Liver (tissue), 9 donors: ENCODE data around the gene CFAP100. TPM values are rescaled to one million over a fixed set of nuclear protein-coding genes. Genes with fewer than 3 reads are reported as not detected.

Source experiments
- DNase-seq: peaks from one replicate; pipeline ENCODE4 v3.0.0-alpha.2; 2017; ENCODE audit warnings: low spot score
- H3K27ac ChIP-seq, 2 donors: one replicate each; pipeline ENCODE4 v1.7.0; 2013; ENCODE audit warnings: inconsistent platforms in 2 of 2, low read length in 2 of 2, control low read depth in 1 of 2, low read depth in 1 of 2, mild to moderate bottlenecking in 1 of 2
- H3K27me3 ChIP-seq, 4 donors: one replicate each; pipeline versions ENCODE4 v1.6.1 to v1.7.0; 2013; ENCODE audit warnings: low read length in 3 of 4, inconsistent platforms in 1 of 4, mild to moderate bottlenecking in 1 of 4, moderate library complexity in 1 of 4; ENCODE audit not compliant: control insufficient read depth in 4 of 4, insufficient read depth in 4 of 4
- H3K36me3 ChIP-seq, 4 donors: one replicate each; pipeline versions ENCODE4 v1.6.1 to v1.7.0; 2013; ENCODE audit warnings: low read length in 3 of 4, mild to moderate bottlenecking in 3 of 4, low read depth in 1 of 4, moderate library complexity in 1 of 4; ENCODE audit not compliant: control insufficient read depth in 4 of 4, insufficient read depth in 3 of 4
- H3K4me1 ChIP-seq, 4 donors: one replicate each; pipeline versions ENCODE4 v1.6.1 to v1.7.0; 2013; ENCODE audit warnings: low read length in 3 of 4, mild to moderate bottlenecking in 3 of 4, moderate library complexity in 1 of 4; ENCODE audit not compliant: control insufficient read depth in 4 of 4, insufficient read depth in 4 of 4
- H3K4me3 ChIP-seq, 3 donors: one replicate each; pipeline versions ENCODE4 v1.6.1 to v1.7.0; 2013; ENCODE audit warnings: low read length in 3 of 3, control low read depth in 1 of 3, low read depth in 1 of 3, mild to moderate bottlenecking in 1 of 3
- H3K9ac ChIP-seq, 2 donors: one replicate each; pipeline ENCODE4 v1.7.0; 2013; ENCODE audit warnings: low read length in 2 of 2, mild to moderate bottlenecking in 2 of 2, moderate library complexity in 2 of 2, control low read depth in 1 of 2, low read depth in 1 of 2
- H3K9me3 ChIP-seq, 4 donors: one replicate each; pipeline versions ENCODE4 v1.6.1 to v1.7.0; 2013; ENCODE audit warnings: low read length in 3 of 4; ENCODE audit not compliant: control insufficient read depth in 4 of 4
- EGR1 ChIP-seq, 2 donors: IDR thresholded peaks; 2 replicates each; pipeline ENCODE4 v1.6.1; 2016 to 2018; ENCODE audit warnings: antibody characterized with exemption in 2 of 2, low read depth in 2 of 2
- FOXA1 ChIP-seq: IDR thresholded peaks from 2 replicates; pipeline ENCODE4 v1.6.1; 2016; ENCODE audit warnings: antibody characterized with exemption
- FOXA2 ChIP-seq: IDR thresholded peaks from 2 replicates; pipeline ENCODE4 v1.6.1; 2016; ENCODE audit warnings: antibody characterized with exemption
- GABPA ChIP-seq, 2 donors: IDR thresholded peaks in 1 of 2; conservative IDR thresholded peaks in 1 of 2; 2 replicates each; pipeline ENCODE4 v1.6.1; 2016; ENCODE audit warnings: antibody characterized with exemption in 2 of 2, mild to moderate bottlenecking in 1 of 2, moderate library complexity in 1 of 2
- HNF4A ChIP-seq, 2 donors: conservative IDR thresholded peaks; 2 replicates each; pipeline ENCODE4 v1.6.1; 2016; ENCODE audit warnings: antibody characterized with exemption in 2 of 2, mild to moderate bottlenecking in 2 of 2
- HNF4G ChIP-seq: IDR thresholded peaks from 2 replicates; pipeline ENCODE4 v1.6.1; 2016; ENCODE audit warnings: antibody characterized with exemption
- JUND ChIP-seq, 2 donors: IDR thresholded peaks; 2 replicates each; pipeline ENCODE4 v1.6.1; 2016; ENCODE audit warnings: antibody characterized with exemption in 2 of 2
- NR2F2 ChIP-seq: IDR thresholded peaks from 2 replicates; pipeline ENCODE4 v1.6.1; 2016; ENCODE audit warnings: antibody characterized with exemption
- SP1 ChIP-seq: IDR thresholded peaks from 2 replicates; pipeline ENCODE4 v1.6.1; 2018; ENCODE audit warnings: antibody characterized with exemption, mild to moderate bottlenecking
- TAF1 ChIP-seq: conservative IDR thresholded peaks from 2 replicates; pipeline ENCODE4 v1.6.1; 2016; ENCODE audit warnings: antibody characterized with exemption, mild to moderate bottlenecking
- YY1 ChIP-seq: IDR thresholded peaks from 2 replicates; pipeline ENCODE4 v1.6.1; 2016; ENCODE audit warnings: antibody characterized with exemption, mild to moderate bottlenecking
- WGBS: extraction: QIAGEN DNeasy Blood & Tissue Kit; methylation state at CpG from one replicate; pipeline ENCODE4 v1.1.7; 2013; 5-methylcytosine and 5-hydroxymethylcytosine counted together
- polyA plus RNA-seq, 2 donors: library from polyadenylated mRNA; stranded (reverse) in 1 of 2; unstranded in 1 of 2; fragments of 200-250 nt in 1 of 2; fragments of >200 nt in 1 of 2; fragmentation: Nextera tagmentation in 1 of 2; extraction: Ambion mirVana in 1 of 2; gene quantifications; one replicate each; pipeline versions ENCODE4 v1.2.1 to v1.2.3, GENCODE V29; 2013 to 2015
- total RNA-seq, 2 donors: library from RNA; depleted of rRNA; stranded (reverse); fragments of >200 nt; gene quantifications; one replicate each; pipeline ENCODE4 v1.2.3, GENCODE V29; 2014
- TF ChIP-seq, protein P1 (sequence below): fragments of 150-350 bp; IDR thresholded peaks from 2 replicates; pipeline ENCODE4 v1.5.1; 2017; ENCODE audit warnings: improper control_type of control experiment, low read depth, low read length; ENCODE audit not compliant: missing input control
- TF ChIP-seq, protein P2 (sequence below): IDR thresholded peaks from 2 replicates; pipeline ENCODE4 v1.6.1; 2016; ENCODE audit warnings: antibody characterized with exemption
- TF ChIP-seq, protein P3 (sequence below): IDR thresholded peaks from 2 replicates; pipeline ENCODE4 v1.6.1; 2016; ENCODE audit warnings: antibody characterized with exemption
- TF ChIP-seq, protein P4 (sequence below): IDR thresholded peaks from 2 replicates; pipeline ENCODE4 v1.6.1; 2016; ENCODE audit warnings: antibody characterized with exemption
- TF ChIP-seq, protein P5 (sequence below): IDR thresholded peaks from 2 replicates; pipeline ENCODE4 v1.6.1; 2016; ENCODE audit warnings: antibody characterized with exemption, mild to moderate bottlenecking
- donor health status: healthy.
- donor health status: healthy.
- donor health status: healthy.
- donor health status: healthy.
- donor health status: healthy.

CFAP100 gene
- total and polyA plus RNA-seq, 4 donors: not detected

DNA sequence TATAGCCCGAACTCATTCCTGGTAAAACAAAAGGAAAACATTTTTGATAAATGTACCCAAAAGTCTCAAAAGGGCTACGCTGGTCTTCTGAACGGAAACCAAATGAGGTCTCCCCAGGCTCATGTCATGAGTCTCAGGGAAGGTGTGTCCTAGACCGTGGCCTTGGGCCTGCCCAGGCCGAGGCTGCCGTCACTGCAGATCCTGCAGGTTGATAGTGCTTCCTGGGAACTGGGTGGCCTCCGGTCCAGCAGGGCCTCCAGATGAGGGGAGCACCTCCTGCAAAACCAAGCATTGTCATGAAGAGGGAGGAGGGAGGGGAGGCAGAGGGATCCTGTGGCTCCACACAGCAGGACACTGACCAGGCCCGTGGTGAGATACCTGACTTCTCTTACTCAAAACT is 43.5 kb downstream of the CFAP100 start (continued):
- TF ChIP-seq, protein P1, sequence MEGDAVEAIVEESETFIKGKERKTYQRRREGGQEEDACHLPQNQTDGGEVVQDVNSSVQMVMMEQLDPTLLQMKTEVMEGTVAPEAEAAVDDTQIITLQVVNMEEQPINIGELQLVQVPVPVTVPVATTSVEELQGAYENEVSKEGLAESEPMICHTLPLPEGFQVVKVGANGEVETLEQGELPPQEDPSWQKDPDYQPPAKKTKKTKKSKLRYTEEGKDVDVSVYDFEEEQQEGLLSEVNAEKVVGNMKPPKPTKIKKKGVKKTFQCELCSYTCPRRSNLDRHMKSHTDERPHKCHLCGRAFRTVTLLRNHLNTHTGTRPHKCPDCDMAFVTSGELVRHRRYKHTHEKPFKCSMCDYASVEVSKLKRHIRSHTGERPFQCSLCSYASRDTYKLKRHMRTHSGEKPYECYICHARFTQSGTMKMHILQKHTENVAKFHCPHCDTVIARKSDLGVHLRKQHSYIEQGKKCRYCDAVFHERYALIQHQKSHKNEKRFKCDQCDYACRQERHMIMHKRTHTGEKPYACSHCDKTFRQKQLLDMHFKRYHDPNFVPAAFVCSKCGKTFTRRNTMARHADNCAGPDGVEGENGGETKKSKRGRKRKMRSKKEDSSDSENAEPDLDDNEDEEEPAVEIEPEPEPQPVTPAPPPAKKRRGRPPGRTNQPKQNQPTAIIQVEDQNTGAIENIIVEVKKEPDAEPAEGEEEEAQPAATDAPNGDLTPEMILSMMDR: no peak
- TF ChIP-seq HNF4G (no peak), FOXA2 (no peak), EGR1 (IDR thresholded peaks at IDR 0.05; ENCODE audit: low read depth in 2 of 2) (no peak), JUND (IDR thresholded peaks at IDR 0.05) (no peak)
- TF ChIP-seq, protein P2, sequence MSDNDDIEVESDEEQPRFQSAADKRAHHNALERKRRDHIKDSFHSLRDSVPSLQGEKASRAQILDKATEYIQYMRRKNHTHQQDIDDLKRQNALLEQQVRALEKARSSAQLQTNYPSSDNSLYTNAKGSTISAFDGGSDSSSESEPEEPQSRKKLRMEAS: no peak

DNA sequence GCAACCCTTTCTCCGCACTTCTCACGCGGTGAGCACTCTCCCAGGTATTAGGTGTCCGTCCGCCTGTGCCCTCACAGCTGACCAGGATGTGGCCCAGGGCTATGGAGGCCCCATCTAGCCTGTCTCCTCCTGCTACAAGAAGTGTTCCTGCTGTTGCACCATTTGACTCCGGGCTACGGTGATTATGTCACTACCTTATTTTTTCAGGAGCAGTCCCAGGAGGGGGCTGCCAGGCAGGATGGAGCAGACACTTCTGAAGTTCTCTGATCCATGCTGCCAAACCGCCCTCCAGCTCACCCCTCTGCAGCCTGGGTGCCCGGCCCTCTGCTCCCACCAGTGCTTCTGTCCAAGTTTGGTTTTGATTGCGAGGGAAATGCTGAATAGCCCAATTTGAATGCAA is 44.0 kb downstream of the CFAP100 start:
- no peak overlapping the region for H3K9ac ChIP-seq
- DNase-seq: peak; percentile 21
- TF ChIP-seq JUND (IDR thresholded peaks at IDR 0.05) (no peak), FOXA2 (no peak), EGR1 (IDR thresholded peaks at IDR 0.05; ENCODE audit: low read depth in 2 of 2) (no peak), TAF1 (no peak), NR2F2 (no peak), SP1 (no peak), FOXA1 (no peak)
- TF ChIP-seq, protein P1: no peak
- TF ChIP-seq, protein P3, sequence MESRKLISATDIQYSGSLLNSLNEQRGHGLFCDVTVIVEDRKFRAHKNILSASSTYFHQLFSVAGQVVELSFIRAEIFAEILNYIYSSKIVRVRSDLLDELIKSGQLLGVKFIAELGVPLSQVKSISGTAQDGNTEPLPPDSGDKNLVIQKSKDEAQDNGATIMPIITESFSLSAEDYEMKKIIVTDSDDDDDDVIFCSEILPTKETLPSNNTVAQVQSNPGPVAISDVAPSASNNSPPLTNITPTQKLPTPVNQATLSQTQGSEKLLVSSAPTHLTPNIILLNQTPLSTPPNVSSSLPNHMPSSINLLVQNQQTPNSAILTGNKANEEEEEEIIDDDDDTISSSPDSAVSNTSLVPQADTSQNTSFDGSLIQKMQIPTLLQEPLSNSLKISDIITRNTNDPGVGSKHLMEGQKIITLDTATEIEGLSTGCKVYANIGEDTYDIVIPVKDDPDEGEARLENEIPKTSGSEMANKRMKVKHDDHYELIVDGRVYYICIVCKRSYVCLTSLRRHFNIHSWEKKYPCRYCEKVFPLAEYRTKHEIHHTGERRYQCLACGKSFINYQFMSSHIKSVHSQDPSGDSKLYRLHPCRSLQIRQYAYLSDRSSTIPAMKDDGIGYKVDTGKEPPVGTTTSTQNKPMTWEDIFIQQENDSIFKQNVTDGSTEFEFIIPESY: no peak
- H3K27me3 ChIP-seq: no peaks in the 10 kb centered on the region
- 98% methylated on average over 10 of the region's 10 CpGs for WGBS
- H3K9me3 ChIP-seq: no peaks in the 10 kb centered on the region
- H3K4me3 ChIP-seq: no peak overlapping the region
- no peak overlapping the region for H3K27ac ChIP-seq
- peaks cover 6 to 53% (median 25%) of the 10 kb centered on the region in 4 donors for H3K36me3 ChIP-seq
- peaks cover 3 to 13% (median 6%) of the 10 kb centered on the region in 4 donors for H3K4me1 ChIP-seq

DNA sequence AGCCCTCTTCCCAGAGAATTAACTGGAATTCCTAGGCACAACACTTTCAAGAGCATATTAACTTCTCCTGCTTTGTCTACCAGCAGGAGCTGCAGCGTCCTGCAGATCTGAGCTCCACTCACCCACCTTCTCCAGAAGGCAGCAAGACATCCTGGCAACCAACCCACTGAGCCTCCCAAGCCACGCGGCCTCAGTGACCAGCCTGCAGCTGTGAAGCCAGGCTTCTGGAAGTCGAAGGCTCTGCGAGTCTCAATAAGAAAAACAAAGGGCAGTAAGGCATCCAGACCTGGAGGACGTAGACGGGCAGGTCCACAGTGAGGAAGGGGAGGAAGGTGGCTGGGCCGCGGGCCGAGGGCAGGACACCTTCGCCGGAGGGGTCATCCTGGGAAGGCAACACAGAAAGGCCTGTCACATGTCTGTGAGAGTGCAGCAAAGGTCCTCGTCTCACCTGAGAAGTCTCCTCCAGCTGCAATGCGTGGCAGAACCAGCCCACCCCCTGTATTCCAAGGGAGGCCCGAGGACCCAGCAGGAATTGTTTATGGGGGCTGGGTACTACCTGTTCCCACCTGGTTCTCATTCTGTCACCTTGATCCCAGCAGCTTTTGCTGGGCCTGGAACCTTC is 44.7 kb downstream of the CFAP100 start:
- H3K27me3 ChIP-seq: no peaks in the 10 kb centered on the region
- no peak overlapping the region for H3K9ac ChIP-seq
- H3K4me3 ChIP-seq: no peak overlapping the region
- peaks cover 0 to 5% (median 3%) of the 10 kb centered on the region in 4 donors for H3K4me1 ChIP-seq
- no peak for TF ChIP-seq SP1
- TF ChIP-seq, protein P4, sequence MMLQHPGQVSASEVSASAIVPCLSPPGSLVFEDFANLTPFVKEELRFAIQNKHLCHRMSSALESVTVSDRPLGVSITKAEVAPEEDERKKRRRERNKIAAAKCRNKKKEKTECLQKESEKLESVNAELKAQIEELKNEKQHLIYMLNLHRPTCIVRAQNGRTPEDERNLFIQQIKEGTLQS: no peak
- no peak for TF ChIP-seq JUND (IDR thresholded peaks at IDR 0.05)
- TF ChIP-seq YY1: no peak
- TF ChIP-seq TAF1: no peak
- TF ChIP-seq HNF4G: no peak
- TF ChIP-seq, protein P5, sequence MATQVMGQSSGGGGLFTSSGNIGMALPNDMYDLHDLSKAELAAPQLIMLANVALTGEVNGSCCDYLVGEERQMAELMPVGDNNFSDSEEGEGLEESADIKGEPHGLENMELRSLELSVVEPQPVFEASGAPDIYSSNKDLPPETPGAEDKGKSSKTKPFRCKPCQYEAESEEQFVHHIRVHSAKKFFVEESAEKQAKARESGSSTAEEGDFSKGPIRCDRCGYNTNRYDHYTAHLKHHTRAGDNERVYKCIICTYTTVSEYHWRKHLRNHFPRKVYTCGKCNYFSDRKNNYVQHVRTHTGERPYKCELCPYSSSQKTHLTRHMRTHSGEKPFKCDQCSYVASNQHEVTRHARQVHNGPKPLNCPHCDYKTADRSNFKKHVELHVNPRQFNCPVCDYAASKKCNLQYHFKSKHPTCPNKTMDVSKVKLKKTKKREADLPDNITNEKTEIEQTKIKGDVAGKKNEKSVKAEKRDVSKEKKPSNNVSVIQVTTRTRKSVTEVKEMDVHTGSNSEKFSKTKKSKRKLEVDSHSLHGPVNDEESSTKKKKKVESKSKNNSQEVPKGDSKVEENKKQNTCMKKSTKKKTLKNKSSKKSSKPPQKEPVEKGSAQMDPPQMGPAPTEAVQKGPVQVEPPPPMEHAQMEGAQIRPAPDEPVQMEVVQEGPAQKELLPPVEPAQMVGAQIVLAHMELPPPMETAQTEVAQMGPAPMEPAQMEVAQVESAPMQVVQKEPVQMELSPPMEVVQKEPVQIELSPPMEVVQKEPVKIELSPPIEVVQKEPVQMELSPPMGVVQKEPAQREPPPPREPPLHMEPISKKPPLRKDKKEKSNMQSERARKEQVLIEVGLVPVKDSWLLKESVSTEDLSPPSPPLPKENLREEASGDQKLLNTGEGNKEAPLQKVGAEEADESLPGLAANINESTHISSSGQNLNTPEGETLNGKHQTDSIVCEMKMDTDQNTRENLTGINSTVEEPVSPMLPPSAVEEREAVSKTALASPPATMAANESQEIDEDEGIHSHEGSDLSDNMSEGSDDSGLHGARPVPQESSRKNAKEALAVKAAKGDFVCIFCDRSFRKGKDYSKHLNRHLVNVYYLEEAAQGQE: no peak
- TF ChIP-seq GABPA (IDR thresholded peaks at IDR 0.05 in 1 of 2, conservative IDR thresholded peaks at IDR 0.05 in 1 of 2): no peak
- TF ChIP-seq HNF4A (conservative IDR thresholded peaks at IDR 0.05): no peak
- DNase-seq: peak; percentile 31
- no peaks in the 10 kb centered on the region for H3K9me3 ChIP-seq
- H3K36me3 ChIP-seq: peaks cover 6 to 53% (median 25%) of the 10 kb centered on the region in 4 donors
- no peak overlapping the region for H3K27ac ChIP-seq
- WGBS: 96% methylated on average over 15 of the region's 15 CpGs
